ENCODE data around the gene SRI. TPM values are rescaled to one million over a fixed set of nuclear protein-coding genes. Genes with fewer than 3 reads are reported as not detected.

SRI gene
- total and polyA plus RNA-seq, 9 donors, result 45.4 to 151 (median 82.4) TPM

- WGBS, 3 donors, result 95 to 100% (median 97%) methylated on average over 2 of the region's 2 CpGs
- Histone ChIP-seq H3K4me3 (no peak overlapping the region), H3K27ac (no peak overlapping the region), H3K27me3 (no peaks in the 10 kb centered on the region), H3K36me3 (no peaks in the 10 kb centered on the region), H3K9me3 (no peaks in the 10 kb centered on the region), H3K4me1 (ENCODE audit: insufficient read depth) (peaks cover 3% of the 10 kb centered on the region)
- no peak for TF ChIP-seq POLR2A (IDR thresholded peaks at IDR 0.05)
- TF ChIP-seq EP300 (IDR thresholded peaks at IDR 0.05), result no peak
- TF ChIP-seq CTCF (IDR thresholded peaks at IDR 0.05), result no peak
- intact Hi-C loops (cut with DNase I), result no loop called here
- DNase-seq, result no peak
Measured at GRCh38 chr7:88223265-88223664, 3.4 kb upstream of the SRI start.

GRCh38 chr7:88218836-88219605 lies 817 bp downstream of the SRI start:
- Histone ChIP-seq H3K4me3 (peak overlapping the region; percentile 83), H3K27me3 (no peaks in the 10 kb centered on the region), H3K9me3 (no peaks in the 10 kb centered on the region), H3K36me3 (no peaks in the 10 kb centered on the region), H3K27ac (peak overlapping the region in 1 of 2 donors; percentile 58), H3K4me1 (ENCODE audit: insufficient read depth) (peaks cover 5% of the 10 kb centered on the region)
- DNase-seq, result peak; percentile 38 to 67 (median 50)
- intact Hi-C loops (cut with DNase I), result no loop called here
- WGBS, 3 donors, result 1 to 2% (median 2%) methylated on average over 27 of the region's 27 CpGs
- TF ChIP-seq EP300 (IDR thresholded peaks at IDR 0.05) (no peak), POLR2A (IDR thresholded peaks at IDR 0.05) (no peak), CTCF (IDR thresholded peaks at IDR 0.05) (no peak)

- peak overlapping the region; percentile 83 for H3K4me3 ChIP-seq
- no peaks in the 10 kb centered on the region for H3K27me3 ChIP-seq
- TF ChIP-seq POLR2A (IDR thresholded peaks at IDR 0.05) (no peak), EP300 (IDR thresholded peaks at IDR 0.05) (no peak), CTCF (IDR thresholded peaks at IDR 0.05) (no peak)
- 50 to 54% (median 52%) methylated on average over 5 of the region's 5 CpGs for WGBS, 3 donors
- H3K9me3 ChIP-seq, result no peaks in the 10 kb centered on the region
- DNase-seq, result no peak
- peaks cover 5% of the 10 kb centered on the region for H3K4me1 ChIP-seq (ENCODE audit: insufficient read depth)
- H3K27ac ChIP-seq, result peak overlapping the region in 1 of 2 donors; percentile 7
- no peaks in the 10 kb centered on the region for H3K36me3 ChIP-seq
- intact Hi-C loops (cut with DNase I), result no loop called here
Measured at GRCh38 chr7:88218429-88218745, 1.5 kb downstream of the SRI start.

- Histone ChIP-seq H3K27me3 (no peaks in the 10 kb centered on the region), H3K9me3 (no peaks in the 10 kb centered on the region), H3K4me1 (ENCODE audit: insufficient read depth) (peaks cover 5% of the 10 kb centered on the region), H3K36me3 (no peaks in the 10 kb centered on the region), H3K27ac (peak overlapping the region in 1 of 2 donors; percentile 7), H3K4me3 (peak overlapping the region; percentile 83)
- intact Hi-C loops (cut with DNase I), result no loop called here
- TF ChIP-seq CTCF (IDR thresholded peaks at IDR 0.05) (no peak), POLR2A (IDR thresholded peaks at IDR 0.05) (no peak)
- WGBS, 3 donors, result 29 to 48% (median 33%) methylated on average over 1 of the region's 1 CpG
- no peak for DNase-seq
Measured at GRCh38 chr7:88217675-88218428, 2.0 kb downstream of the SRI start.
